Suprapubic skin (tissue), 4 donors: ENCODE results near the gene CACUL1. TPM values are rescaled to one million over a fixed set of nuclear protein-coding genes. Genes with fewer than 3 reads are reported as not detected.
"Not testable (repeated sequence)": the region's sequence is repeated elsewhere in the genome, so short reads cannot be mapped to it uniquely, and the experiment has no call there.

Experiments
- DNase-seq, 2 donors: peaks; one replicate each; pipeline ENCODE4 v3.0.0-alpha.2; 2019; ENCODE audit warnings: low spot score in 2 of 2
- H3K27ac ChIP-seq: fragments of 200-600 bp; sonication (generic); one replicate; pipeline ENCODE4 v1.5.1; 2019
- H3K27me3 ChIP-seq: fragments of 200-600 bp; sonication (generic); one replicate; pipeline ENCODE4 v1.5.1; 2019
- H3K36me3 ChIP-seq: fragments of 200-600 bp; sonication (generic); one replicate; pipeline ENCODE4 v1.5.1; 2019
- H3K4me1 ChIP-seq: fragments of 200-600 bp; sonication (generic); one replicate; pipeline ENCODE4 v1.5.1; 2019
- H3K4me3 ChIP-seq: fragments of 200-600 bp; sonication (generic); one replicate; pipeline ENCODE4 v1.5.1; 2019; ENCODE audit warnings: mild to moderate bottlenecking
- H3K9me3 ChIP-seq: fragments of 200-600 bp; sonication (generic); one replicate; pipeline ENCODE4 v1.5.1; 2019
- CTCF ChIP-seq, 2 donors: fragments of 200-600 bp in 1 of 2; fragments of 450-650 bp in 1 of 2; sonication (generic) in 1 of 2; IDR thresholded peaks; one replicate each; pipeline ENCODE4 v1.5.1; 2016 to 2019; ENCODE audit warnings: antibody characterized with exemption in 2 of 2, mild to moderate bottlenecking in 1 of 2, moderate library complexity in 1 of 2
- EP300 ChIP-seq: sonication (generic); formaldehyde crosslinking; IDR thresholded peaks from one replicate; pipeline ENCODE4 v1.6.1; 2017; ENCODE audit warnings: antibody characterized with exemption
- POLR2A ChIP-seq, 2 donors: fragments of 450-650 bp; IDR thresholded peaks; one replicate each; pipeline ENCODE4 v1.6.1; 2017; ENCODE audit warnings: antibody characterized with exemption in 2 of 2, mild to moderate bottlenecking in 2 of 2, moderate library complexity in 2 of 2
- POLR2AphosphoS5 ChIP-seq, 3 donors: sonication (generic); formaldehyde crosslinking; IDR thresholded peaks; one replicate each; pipeline ENCODE4 v1.6.1; 2017; ENCODE audit warnings: antibody characterized with exemption in 3 of 3
- WGBS: methylation state at CpG from one replicate; pipeline ENCODE4 v1.1.5; 2018; 5-methylcytosine and 5-hydroxymethylcytosine counted together
- total RNA-seq, 4 donors: library from RNA; depleted of rRNA; stranded (reverse); fragments of >200 nt; gene quantifications; one replicate each; pipeline ENCODE4 v1.1.0, GENCODE V29; 2016

The CACUL1 gene
- total RNA-seq, 4 donors from 2014 or later: 21.9 to 41.6 (median 25.2) TPM

- Histone ChIP-seq H3K4me1 (peaks cover 7% of the 10 kb centered on the region), H3K4me3 (no peak overlapping the region), H3K27me3 (no peaks in the 10 kb centered on the region), H3K27ac (no peak overlapping the region), H3K36me3 (no peaks in the 10 kb centered on the region), H3K9me3 (no peaks in the 10 kb centered on the region)
- TF ChIP-seq CTCF (IDR thresholded peaks at IDR 0.05) (no peak), POLR2A (IDR thresholded peaks at IDR 0.05) (no peak), EP300 (no peak), POLR2AphosphoS5 (IDR thresholded peaks at IDR 0.05) (no peak)
- 69% methylated on average over 6 of the region's 6 CpGs for WGBS
- peak in 1 of 2 donors; percentile 34 for DNase-seq
These were observed 90.4 kb downstream of the CACUL1 start for GRCh38 chr10:118664321-118664720.

- DNase-seq: no peak
- no peaks in the 10 kb centered on the region for H3K4me1 ChIP-seq
- TF ChIP-seq CTCF (IDR thresholded peaks at IDR 0.05): no peak
- no peak for TF ChIP-seq POLR2A (IDR thresholded peaks at IDR 0.05)
- TF ChIP-seq EP300: no peak
- no peak for TF ChIP-seq POLR2AphosphoS5 (IDR thresholded peaks at IDR 0.05)
- no peaks in the 10 kb centered on the region for H3K36me3 ChIP-seq
- H3K9me3 ChIP-seq: no peaks in the 10 kb centered on the region
- no peak overlapping the region for H3K4me3 ChIP-seq
- WGBS: 89% methylated on average over 3 of the region's 3 CpGs
- no peak overlapping the region for H3K27ac ChIP-seq
- H3K27me3 ChIP-seq: no peaks in the 10 kb centered on the region
These were observed 91.6 kb downstream of the CACUL1 start for GRCh38 chr10:118663176-118663575.

- WGBS: 61% methylated on average over 3 of the region's 4 CpGs
- H3K27me3 ChIP-seq: no peaks in the 10 kb centered on the region
- no peaks in the 10 kb centered on the region for H3K36me3 ChIP-seq
- no peak overlapping the region for H3K4me3 ChIP-seq
- no peak for DNase-seq
- H3K27ac ChIP-seq: no peak overlapping the region
- H3K9me3 ChIP-seq: no peaks in the 10 kb centered on the region
- H3K4me1 ChIP-seq: no peaks in the 10 kb centered on the region
- TF ChIP-seq EP300 (no peak), POLR2AphosphoS5 (IDR thresholded peaks at IDR 0.05) (no peak), CTCF (IDR thresholded peaks at IDR 0.05) (no peak)
These were observed 92.3 kb downstream of the CACUL1 start for GRCh38 chr10:118662228-118663035.

GRCh38 chr10:118658762-118659161 is 96.0 kb downstream of the CACUL1 start:
- Histone ChIP-seq H3K36me3 (no peaks in the 10 kb centered on the region), H3K4me3 (no peak overlapping the region), H3K27me3 (no peaks in the 10 kb centered on the region), H3K4me1 (no peaks in the 10 kb centered on the region), H3K9me3 (no peaks in the 10 kb centered on the region), H3K27ac (no peak overlapping the region)
- WGBS: 70% methylated on average over 3 of the region's 3 CpGs
- no peak for DNase-seq
- no peak for TF ChIP-seq CTCF (IDR thresholded peaks at IDR 0.05)
- no peak for TF ChIP-seq EP300
- no peak for TF ChIP-seq POLR2A (IDR thresholded peaks at IDR 0.05)
- no peak for TF ChIP-seq POLR2AphosphoS5 (IDR thresholded peaks at IDR 0.05)

- H3K4me1 ChIP-seq, H3K4me3 ChIP-seq, H3K36me3 ChIP-seq, H3K9me3 ChIP-seq, H3K27ac ChIP-seq, DNase-seq, H3K27me3 ChIP-seq: not testable (repeated sequence)
- WGBS: no CpG with 5 or more reads among the region's 1 CpG
These were observed 96.6 kb downstream of the CACUL1 start for GRCh38 chr10:118658168-118658567.

- not testable (repeated sequence) for H3K9me3 ChIP-seq, H3K4me3 ChIP-seq, H3K27ac ChIP-seq, H3K4me1 ChIP-seq, DNase-seq, H3K36me3 ChIP-seq
- WGBS: 89% methylated on average over 1 of the region's 1 CpG
- H3K27me3 ChIP-seq: peaks cover 11% of the 10 kb centered on the region
These were observed 109.5 kb downstream of the CACUL1 start for GRCh38 chr10:118645294-118645693.
